ENCODE data around the gene NEURL3.
"Not testable (repeated sequence)": the region's sequence is repeated elsewhere in the genome, so short reads cannot be mapped to it uniquely, and the experiment has no call there.

Gene NEURL3

DNA sequence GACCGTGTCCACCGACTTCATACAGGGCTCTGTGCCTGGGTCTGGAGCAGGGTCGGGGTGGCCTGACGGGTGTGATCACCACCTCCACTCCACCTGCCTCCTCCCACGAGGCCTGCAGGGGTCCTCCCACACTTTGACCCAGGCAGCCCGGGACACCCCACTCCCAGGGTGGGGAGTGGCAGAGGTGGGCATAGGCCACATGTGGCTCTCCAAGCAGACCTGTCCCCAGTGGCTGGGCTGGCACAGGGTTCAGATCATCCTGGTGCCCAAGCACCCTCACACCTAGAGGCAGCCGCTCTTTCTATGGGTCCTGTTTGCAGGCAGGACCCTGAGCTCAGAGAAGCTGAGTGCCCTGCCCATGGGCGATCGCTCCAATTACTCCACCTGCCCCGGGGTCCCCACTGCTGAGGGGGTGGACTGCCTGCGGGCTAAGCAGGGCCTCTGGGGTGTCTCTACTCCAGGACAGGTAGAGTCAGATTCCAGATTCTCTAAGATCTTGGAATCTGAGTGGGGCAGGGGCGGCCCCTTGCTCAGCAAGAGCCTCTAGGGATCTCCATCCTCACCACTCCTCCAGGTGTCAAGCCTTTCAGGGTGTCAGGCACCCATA lies 1.4 kb downstream of the NEURL3 start:
- Mint-ChIP-seq H3K9me3 (no peaks in the 10 kb centered on the region), H3K4me1 (ENCODE audit: low read depth in 2 of 2) (peaks cover under 1 to 10% of the 10 kb centered on the region in 2 donors), H3K27ac (no peak overlapping the region), H3K36me3 (ENCODE audit: insufficient read depth) (no peaks in the 10 kb centered on the region), H3K27me3 (peaks cover 0 to 3% of the 10 kb centered on the region in 2 donors), H3K4me3 (no peak overlapping the region)
- no peak for ATAC-seq (replicated peaks)
- no peak for DNase-seq

DNA sequence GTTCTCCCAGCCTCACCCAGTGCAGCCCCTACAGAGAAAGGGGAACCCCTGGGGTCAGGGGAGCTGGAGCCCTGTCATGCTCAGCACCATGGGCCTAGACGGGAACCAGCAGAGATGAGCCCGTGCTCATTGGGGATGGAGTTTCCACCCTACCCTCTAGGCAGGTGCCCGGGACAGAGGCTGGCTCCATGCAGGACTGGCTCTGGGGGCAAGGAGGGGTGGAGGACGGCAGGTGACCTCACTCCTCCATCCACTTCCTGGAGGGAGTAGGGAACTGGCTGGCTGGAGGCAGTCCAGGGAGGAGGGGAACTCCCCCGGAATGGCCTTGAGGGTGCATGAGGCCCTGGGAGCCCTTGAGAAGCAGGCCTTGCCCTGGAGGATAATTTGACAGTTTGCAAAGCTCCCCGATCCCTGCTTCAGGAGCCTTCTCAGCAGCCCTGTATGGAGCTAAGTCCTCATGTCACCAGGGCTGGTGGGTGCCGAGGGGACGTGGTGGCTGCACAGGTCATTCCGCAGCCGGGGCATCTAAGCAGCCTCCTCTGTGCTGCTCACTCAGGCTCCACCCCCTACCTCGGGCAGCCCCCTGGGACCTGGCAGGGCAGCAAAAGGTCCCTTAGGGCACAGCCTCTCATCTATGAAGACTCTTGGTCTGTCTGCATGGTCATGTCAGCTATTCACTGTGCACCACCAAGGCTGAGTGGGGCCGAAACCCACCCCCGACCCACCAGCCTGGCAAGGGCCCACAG lies 2.1 kb downstream of the NEURL3 start:
- Mint-ChIP-seq H3K9me3 (no peaks in the 10 kb centered on the region), H3K36me3 (ENCODE audit: insufficient read depth) (no peaks in the 10 kb centered on the region), H3K4me1 (ENCODE audit: low read depth in 2 of 2) (peaks cover 0 to 9% of the 10 kb centered on the region in 2 donors), H3K27me3 (peaks cover 0 to 3% of the 10 kb centered on the region in 2 donors), H3K4me3 (no peak overlapping the region), H3K27ac (no peak overlapping the region)
- ATAC-seq (replicated peaks) (no peak), DNase-seq (no peak)

DNA sequence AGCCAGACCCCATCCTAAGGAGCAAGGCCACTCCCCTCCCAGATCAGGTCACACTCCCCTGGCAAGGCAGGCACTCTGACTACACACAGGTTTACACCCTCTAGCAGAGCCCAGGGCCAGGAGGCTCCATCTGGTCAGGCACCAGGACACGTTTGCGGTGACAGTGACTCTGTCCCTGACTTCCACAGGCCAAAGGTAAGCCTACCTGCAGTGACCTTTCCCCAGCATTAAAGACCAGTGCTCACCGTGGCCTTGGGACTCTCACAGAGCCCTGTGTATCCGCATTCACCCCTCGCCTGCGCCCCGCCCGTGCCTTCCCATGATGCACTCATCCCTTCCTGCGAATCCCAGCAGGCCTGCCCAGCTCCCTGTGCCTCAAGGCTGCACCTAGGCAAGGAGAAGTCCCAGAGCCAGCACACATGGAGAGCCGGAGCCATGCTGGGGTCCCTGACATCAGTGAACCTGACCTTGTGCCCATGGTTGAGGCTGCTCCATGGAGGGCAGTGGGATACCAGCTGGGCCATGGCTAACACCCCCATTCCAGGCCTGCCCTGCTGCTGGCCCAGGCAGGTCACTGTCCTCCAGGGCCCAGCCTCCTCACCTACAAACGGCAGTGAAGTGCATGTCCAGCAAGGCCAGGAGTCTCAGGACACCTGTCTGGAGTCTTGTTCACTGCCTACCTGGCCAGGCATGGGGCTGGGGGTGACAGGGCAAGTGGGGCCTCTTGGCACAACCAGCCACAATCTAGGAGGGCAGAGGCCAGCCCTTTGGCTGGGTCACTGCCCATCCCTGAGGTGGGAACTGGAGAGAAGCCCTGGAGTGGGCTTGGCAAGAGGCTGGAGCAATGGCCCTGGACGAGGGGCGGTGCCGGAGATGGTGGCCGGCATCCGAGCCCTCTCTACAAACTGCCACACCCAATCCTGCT lies 3.0 kb downstream of the NEURL3 start:
- ATAC-seq (replicated peaks) (no peak), DNase-seq (no peak)
- Mint-ChIP-seq H3K4me3 (no peak overlapping the region), H3K36me3 (ENCODE audit: insufficient read depth) (no peaks in the 10 kb centered on the region), H3K4me1 (ENCODE audit: low read depth in 2 of 2) (peaks cover 0 to 4% of the 10 kb centered on the region in 2 donors), H3K9me3 (no peaks in the 10 kb centered on the region), H3K27me3 (peaks cover 0 to 7% of the 10 kb centered on the region in 2 donors), H3K27ac (no peak overlapping the region)

DNA sequence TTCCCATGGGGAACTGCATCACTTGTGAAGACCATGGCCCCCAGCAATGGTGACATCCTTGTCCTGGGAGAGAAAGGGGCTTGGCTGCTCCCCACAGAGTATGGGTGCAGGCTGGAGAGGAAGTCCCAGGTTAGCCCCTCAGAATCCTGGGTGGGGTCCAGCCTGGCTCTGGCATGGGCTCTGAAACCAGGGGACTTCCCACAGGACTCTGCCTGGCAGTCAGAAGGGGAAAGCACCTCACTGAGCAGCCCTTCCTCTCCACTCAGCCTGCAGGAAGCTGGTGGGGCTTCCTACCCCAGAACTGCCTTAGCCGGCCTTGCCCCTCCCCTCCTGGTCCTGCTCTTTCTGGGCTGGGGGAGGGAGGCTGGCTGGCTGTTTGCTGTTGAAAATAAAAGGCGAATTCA lies 3.7 kb downstream of the NEURL3 start:
- Mint-ChIP-seq H3K9me3 (no peaks in the 10 kb centered on the region), H3K27ac (no peak overlapping the region), H3K36me3 (ENCODE audit: insufficient read depth) (no peaks in the 10 kb centered on the region), H3K4me1 (ENCODE audit: low read depth in 2 of 2) (peaks cover 0 to 4% of the 10 kb centered on the region in 2 donors), H3K27me3 (peaks cover 0 to 7% of the 10 kb centered on the region in 2 donors), H3K4me3 (no peak overlapping the region)
- peak; percentile 68 for ATAC-seq (replicated peaks)
- DNase-seq, result no peak

DNA sequence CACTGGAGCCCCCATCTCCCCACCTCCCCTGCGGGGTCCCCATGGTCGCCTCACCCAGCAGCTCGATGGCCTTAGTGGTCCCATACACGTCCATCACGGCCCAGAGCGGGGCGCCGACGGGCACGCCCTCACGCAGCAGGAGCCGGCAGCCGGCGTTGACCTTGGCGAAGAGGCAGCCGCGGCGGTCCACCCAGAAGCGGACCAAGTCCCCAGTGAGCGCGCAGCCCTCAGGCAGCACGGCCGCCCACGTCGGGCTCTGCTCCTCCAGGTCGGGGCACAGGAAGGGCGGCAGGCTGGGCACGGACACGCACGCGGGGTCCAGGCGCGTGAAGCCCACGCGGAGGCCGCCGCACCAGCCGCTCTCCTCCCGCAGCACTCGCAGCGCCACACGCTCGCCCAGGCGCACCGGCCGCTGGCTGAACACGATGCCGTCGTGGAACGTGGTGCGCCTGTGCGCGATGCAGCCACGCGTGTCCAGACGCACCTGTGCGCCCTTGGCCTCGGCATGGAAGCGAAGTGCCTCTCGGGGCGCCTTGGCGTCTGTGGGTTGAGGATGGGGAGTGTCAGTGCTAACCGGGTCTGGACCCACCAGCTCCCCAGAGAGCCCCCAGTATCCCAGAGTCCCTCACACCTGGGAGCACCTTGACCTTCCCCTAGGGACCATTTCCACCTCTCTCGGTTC lies 4.6 kb downstream of the NEURL3 start:
- peaks cover 0 to 7% of the 10 kb centered on the region in 2 donors for H3K27me3 Mint-ChIP-seq
- H3K9me3 Mint-ChIP-seq, result no peaks in the 10 kb centered on the region
- H3K27ac Mint-ChIP-seq, result no peak overlapping the region
- no peaks in the 10 kb centered on the region for H3K36me3 Mint-ChIP-seq (ENCODE audit: insufficient read depth)
- no peak overlapping the region for H3K4me3 Mint-ChIP-seq
- no peak for DNase-seq
- H3K4me1 Mint-ChIP-seq (ENCODE audit: low read depth in 2 of 2), result peaks cover 0 to 4% of the 10 kb centered on the region in 2 donors
- ATAC-seq (replicated peaks), result no peak

DNA sequence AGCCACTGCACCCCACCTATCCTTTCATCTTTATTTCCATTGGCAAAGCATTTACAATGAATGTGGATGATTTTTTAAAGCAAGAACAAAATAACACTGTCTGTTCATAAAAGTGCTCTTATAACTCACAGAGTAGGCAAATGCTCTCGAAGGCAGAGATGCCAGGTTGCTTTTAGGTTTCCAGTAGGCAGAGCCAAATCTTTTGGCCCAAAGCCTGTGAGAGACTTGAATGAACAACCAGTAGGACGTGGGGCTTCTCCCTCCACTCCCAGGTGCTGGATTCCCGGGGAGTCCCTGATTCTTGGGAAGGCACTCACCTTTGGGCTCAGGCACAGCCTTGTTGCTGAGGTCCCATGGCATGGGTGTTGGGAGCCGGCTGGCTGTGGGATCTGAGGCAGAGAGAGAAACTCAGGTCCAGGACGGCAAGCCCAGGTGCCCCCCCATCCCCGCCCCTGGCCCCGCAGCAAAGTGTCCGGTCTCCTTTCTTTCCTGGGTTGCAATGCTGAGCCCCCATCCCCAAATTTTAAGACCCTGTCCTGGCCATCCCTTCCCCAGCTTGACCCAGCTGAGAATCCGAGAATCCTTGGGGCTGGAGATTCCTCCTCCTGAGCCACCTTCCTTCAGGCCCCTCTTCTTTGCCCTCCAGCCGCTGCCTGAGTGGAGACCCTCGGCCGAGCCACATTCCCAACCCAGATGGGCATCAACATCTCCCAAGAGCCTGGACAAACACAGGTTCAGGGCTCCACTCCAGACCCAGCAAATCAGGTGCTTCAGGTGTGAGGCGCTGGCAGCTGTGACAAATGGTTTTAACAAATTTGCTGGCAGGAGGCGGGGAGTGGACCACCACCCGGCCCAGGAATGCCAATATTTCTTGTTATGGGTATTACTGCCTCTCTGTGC lies 5.8 kb downstream of the NEURL3 start:
- H3K27me3 Mint-ChIP-seq, result peaks cover 0 to 7% of the 10 kb centered on the region in 2 donors

DNA sequence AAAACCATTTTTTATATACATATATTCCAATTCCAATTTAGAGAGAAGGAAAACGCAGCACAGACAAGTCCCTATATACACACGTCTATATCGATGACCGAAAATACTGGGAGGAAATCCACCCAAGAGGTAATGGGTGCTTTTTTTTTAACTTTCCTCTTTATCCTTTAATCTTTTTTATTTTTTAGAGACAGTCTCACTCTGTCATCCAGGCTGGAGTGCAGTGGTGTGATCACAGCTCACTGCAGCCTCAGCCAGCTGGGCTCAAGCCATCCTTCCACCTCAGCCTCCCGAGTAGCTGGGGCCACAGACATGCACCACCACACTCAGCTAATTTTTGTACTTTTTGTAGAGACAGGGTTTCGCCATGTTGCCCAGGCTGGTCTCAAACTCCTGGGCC lies 6.5 kb downstream of the NEURL3 start:
- H3K27me3 Mint-ChIP-seq; H3K4me3 Mint-ChIP-seq; DNase-seq; H3K4me1 Mint-ChIP-seq (ENCODE audit: low read depth in 2 of 2); H3K36me3 Mint-ChIP-seq (ENCODE audit: insufficient read depth); ATAC-seq (replicated peaks); H3K9me3 Mint-ChIP-seq: not testable (repeated sequence)
- H3K27ac Mint-ChIP-seq, result peak overlapping the region in 1 of 2 donors; percentile 8

More for the DNA sequence above, 5.8 kb downstream of the NEURL3 start:
- H3K9me3 Mint-ChIP-seq, result no peaks in the 10 kb centered on the region
- H3K4me3 Mint-ChIP-seq, result no peak overlapping the region
- H3K4me1 Mint-ChIP-seq (ENCODE audit: low read depth in 2 of 2), result peaks cover 0 to 4% of the 10 kb centered on the region in 2 donors
- H3K36me3 Mint-ChIP-seq (ENCODE audit: insufficient read depth), result no peaks in the 10 kb centered on the region
- DNase-seq, result no peak
- no peak for ATAC-seq (replicated peaks)
- H3K27ac Mint-ChIP-seq, result no peak overlapping the region

DNA sequence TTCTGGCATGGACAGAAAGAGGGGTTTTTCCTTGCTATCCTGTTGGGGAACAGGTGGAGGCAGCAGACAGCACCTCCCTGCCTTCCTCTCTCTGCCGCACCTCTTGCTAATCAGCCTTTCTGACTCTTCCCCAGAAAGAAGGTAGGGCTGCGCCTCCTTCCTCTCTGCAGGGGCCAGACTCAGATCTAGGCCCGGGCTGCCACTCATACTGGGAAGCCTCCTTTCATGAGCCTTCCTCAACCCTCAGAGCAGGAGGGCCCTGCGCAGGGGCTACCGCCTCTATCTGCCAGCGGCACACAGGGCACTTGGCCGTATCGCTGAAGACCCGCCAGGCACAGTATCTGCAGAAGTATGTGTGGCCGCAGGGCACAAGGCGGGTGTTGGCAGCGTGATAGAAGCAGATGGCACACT lies 7.1 kb downstream of the NEURL3 start:
- DNase-seq (no peak), ATAC-seq (replicated peaks) (no peak)
- H3K36me3 Mint-ChIP-seq (ENCODE audit: insufficient read depth), result no peaks in the 10 kb centered on the region
- no peaks in the 10 kb centered on the region for H3K9me3 Mint-ChIP-seq
- H3K4me1 Mint-ChIP-seq (ENCODE audit: low read depth in 2 of 2), result peaks cover 0 to 4% of the 10 kb centered on the region in 2 donors
- H3K4me3 Mint-ChIP-seq, result no peak overlapping the region
- H3K27ac Mint-ChIP-seq, result peak overlapping the region in 1 of 2 donors; percentile 8
- peaks cover 0 to 7% of the 10 kb centered on the region in 2 donors for H3K27me3 Mint-ChIP-seq

DNA sequence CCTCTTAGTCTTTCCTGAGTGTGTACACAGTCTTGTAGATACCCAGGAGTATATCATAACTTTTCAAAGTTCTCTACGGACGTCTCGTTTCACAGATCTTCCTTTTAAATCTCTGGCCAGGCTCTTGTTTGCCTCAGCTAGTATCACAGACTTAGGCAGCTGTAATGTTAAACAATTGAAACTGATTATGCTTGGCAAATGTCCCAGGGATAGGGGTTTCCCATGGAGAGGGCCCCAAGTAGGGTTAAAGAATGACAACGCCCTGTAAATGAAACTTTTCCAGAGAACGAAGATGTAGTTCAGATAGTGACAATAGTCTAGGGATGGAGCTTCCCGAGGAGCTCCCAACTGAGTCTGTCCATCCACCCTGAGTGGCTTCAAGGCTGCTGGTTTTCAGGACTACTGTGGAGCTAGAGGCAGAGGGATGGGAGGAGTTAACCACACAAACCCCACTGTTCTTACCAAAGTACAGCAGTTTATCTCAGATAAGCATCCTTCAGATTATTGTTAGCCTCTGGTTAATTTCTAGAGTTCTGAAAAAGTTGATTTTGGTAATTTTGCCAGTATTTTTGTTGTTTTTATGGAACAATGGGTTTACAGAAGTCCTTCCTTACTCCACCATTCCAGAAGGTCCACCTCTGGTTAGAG lies 9.1 kb downstream of the NEURL3 start:
- H3K27me3 Mint-ChIP-seq, result peaks cover 0 to 7% of the 10 kb centered on the region in 2 donors
- H3K36me3 Mint-ChIP-seq (ENCODE audit: insufficient read depth), result peaks cover under 1% of the 10 kb centered on the region
- H3K27ac Mint-ChIP-seq, result no peak overlapping the region
- H3K9me3 Mint-ChIP-seq, result no peaks in the 10 kb centered on the region
- DNase-seq, result no peak
- no peak for ATAC-seq (replicated peaks)
- H3K4me1 Mint-ChIP-seq (ENCODE audit: low read depth in 2 of 2), result no peaks in the 10 kb centered on the region
- H3K4me3 Mint-ChIP-seq, result no peak overlapping the region

DNA sequence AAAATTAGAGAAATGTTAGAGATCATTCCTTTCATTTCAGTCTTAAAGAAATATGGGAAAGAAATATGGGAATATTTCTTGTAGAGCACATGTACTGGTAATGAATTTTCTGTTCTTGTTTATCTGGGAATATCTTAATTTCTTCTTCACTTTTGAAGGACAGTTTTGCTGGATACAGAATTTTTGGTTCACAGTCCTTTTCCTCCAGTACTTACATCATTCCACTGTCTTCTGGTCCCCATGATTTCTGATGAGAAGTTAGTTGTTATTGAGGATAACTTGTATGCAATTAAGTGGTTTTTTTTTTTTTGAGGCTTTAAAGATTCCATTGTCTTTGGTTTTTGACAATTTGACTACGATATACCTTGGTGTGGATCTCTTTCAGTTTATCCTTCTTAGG lies 11.0 kb downstream of the NEURL3 start:
- peaks cover 3% of the 10 kb centered on the region for H3K36me3 Mint-ChIP-seq (ENCODE audit: insufficient read depth)
- no peak overlapping the region for H3K4me3 Mint-ChIP-seq
- no peaks in the 10 kb centered on the region for H3K9me3 Mint-ChIP-seq
- no peak for ATAC-seq (replicated peaks)
- H3K4me1 Mint-ChIP-seq (ENCODE audit: low read depth in 2 of 2), result no peaks in the 10 kb centered on the region
- H3K27me3 Mint-ChIP-seq, result peaks cover 0 to 7% of the 10 kb centered on the region in 2 donors
- no peak for DNase-seq
- H3K27ac Mint-ChIP-seq, result no peak overlapping the region

DNA sequence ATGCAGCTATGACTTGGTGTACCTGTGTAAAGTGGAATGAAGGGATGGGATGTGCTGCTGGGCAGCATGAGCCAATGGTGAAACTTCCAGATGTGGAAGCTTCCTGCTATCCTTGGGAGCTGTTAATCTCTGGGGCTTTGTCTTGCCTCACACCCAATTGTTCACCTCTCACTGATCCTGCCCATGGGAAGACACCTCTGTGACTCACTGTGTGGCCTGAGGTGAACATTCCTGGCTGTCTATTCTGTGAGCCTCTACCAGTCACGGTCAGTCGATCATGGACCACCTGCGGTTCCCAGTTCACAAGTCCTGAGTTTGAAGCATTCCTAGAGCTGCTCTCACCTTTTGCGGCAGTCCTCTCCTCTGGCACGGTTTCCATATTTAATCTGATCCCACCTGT lies 12.1 kb downstream of the NEURL3 start:
- Mint-ChIP-seq H3K4me1 (ENCODE audit: low read depth in 2 of 2) (no peaks in the 10 kb centered on the region), H3K27me3 (peaks cover 0 to 3% of the 10 kb centered on the region in 2 donors), H3K27ac (no peak overlapping the region), H3K9me3 (no peaks in the 10 kb centered on the region), H3K36me3 (ENCODE audit: insufficient read depth) (peaks cover 3% of the 10 kb centered on the region), H3K4me3 (no peak overlapping the region)
- ATAC-seq (replicated peaks), result no peak
- no peak for DNase-seq

Data from effector memory CD8-positive, alpha-beta T cell (primary cell).